AG04449 (cell line): ENCODE data around the gene RGS3.

Source experiments
- CTCF ChIA-PET: fragments of 350-600 bp; formaldehyde crosslinking; extraction: SDS; loops from one replicate; lab custom pipeline; 2021; ENCODE audit warnings: antibody characterized with exemption; lab: Yijun Ruan, JAX
- POLR2A ChIA-PET: fragments of 400-600, 350-600 bp; formaldehyde crosslinking; extraction: SDS; loops from one replicate; lab custom pipeline; 2020; ENCODE audit warnings: antibody characterized with exemption, inconsistent platforms; lab: Yijun Ruan, JAX
- DNase-seq: peaks from one replicate; pipeline ENCODE4 v3.0.0-alpha.2; 2010; ENCODE audit warnings: low read depth, low spot score
- H3K4me3 ChIP-seq: 2 replicates; pipeline ENCODE4 v1.5.1; 2011; ENCODE audit warnings: low read depth, mild to moderate bottlenecking, control low read depth, low read length
- TF ChIP-seq, protein P1 (sequence below): IDR thresholded peaks from one replicate; pipeline ENCODE4 v1.5.1; 2011; ENCODE audit warnings: mild to moderate bottlenecking, moderate library complexity, low read length, control low read depth, inconsistent platforms; ENCODE audit not compliant: insufficient read depth; ENCODE audit errors: missing control alignments

Gene RGS3

GRCh38 chr9:113481176-113481787, 17.8 kb downstream of the RGS3 start:
- TF ChIP-seq, protein P1, sequence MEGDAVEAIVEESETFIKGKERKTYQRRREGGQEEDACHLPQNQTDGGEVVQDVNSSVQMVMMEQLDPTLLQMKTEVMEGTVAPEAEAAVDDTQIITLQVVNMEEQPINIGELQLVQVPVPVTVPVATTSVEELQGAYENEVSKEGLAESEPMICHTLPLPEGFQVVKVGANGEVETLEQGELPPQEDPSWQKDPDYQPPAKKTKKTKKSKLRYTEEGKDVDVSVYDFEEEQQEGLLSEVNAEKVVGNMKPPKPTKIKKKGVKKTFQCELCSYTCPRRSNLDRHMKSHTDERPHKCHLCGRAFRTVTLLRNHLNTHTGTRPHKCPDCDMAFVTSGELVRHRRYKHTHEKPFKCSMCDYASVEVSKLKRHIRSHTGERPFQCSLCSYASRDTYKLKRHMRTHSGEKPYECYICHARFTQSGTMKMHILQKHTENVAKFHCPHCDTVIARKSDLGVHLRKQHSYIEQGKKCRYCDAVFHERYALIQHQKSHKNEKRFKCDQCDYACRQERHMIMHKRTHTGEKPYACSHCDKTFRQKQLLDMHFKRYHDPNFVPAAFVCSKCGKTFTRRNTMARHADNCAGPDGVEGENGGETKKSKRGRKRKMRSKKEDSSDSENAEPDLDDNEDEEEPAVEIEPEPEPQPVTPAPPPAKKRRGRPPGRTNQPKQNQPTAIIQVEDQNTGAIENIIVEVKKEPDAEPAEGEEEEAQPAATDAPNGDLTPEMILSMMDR = no peak
- ChIA-PET CTCF (no interaction called here), POLR2A (no interaction called here)
- no peak for DNase-seq
- no peak overlapping the region for H3K4me3 ChIP-seq

GRCh38 chr9:113482341-113482740, 18.8 kb downstream of the RGS3 start:
- TF ChIP-seq, protein P1 = no peak
- ChIA-PET POLR2A (no interaction called here), CTCF (no interaction called here)
- DNase-seq = no peak
- no peak overlapping the region for H3K4me3 ChIP-seq

DNA sequence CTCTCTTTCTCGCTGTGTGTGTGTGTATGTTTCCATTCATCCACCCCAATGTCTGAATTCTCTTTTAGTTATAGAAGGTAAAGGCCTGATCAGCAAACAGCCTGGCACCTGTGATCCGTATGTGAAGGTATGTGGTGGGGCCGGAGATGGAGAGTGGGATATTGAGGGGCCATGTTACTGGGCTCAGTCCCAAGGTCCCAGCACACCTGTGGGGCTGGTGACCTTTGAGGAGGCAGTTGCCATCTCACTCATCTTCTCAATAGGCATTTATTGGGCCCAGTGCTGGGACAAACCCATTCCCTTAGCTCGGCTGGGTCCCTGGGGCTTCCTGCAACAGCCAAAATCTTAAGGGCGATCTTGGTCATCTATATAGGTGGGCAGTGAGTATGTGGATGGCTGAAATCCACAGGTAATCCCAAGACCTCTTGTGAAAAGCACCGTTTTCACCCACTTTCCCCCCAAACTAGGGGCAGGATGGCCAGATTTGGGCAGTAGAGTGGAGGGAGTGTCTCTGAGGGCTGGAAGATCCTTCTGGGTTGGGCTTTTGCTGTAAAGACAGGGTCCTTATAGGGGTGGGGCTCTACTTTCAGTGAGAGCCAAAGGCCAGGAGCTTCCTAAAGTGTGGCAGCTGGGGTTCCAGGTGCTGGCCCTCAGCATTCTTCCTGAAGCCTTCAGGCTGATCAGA, 19.6 kb downstream of the RGS3 start:
- ChIA-PET CTCF (interaction anchor here (1.8 kb wide), 1 partner anchor 9 kb away, joined by 5 read pairs; no protein-coding TSS in a partner anchor), POLR2A (no interaction called here)
- DNase-seq = no peak
- TF ChIP-seq, protein P1 = no peak
- no peak overlapping the region for H3K4me3 ChIP-seq

- ChIA-PET POLR2A (no interaction called here), CTCF (interaction anchor here (1.4 to 1.8 kb wide), 2 partner anchors 10 to 24 kb away, joined by 3 to 5 read pairs; no protein-coding TSS in a partner anchor)
- no peak for DNase-seq
- TF ChIP-seq, protein P1 = no peak
- H3K4me3 ChIP-seq = no peak overlapping the region
These were observed 20.2 kb downstream of the RGS3 start for GRCh38 chr9:113483676-113484257.

DNA sequence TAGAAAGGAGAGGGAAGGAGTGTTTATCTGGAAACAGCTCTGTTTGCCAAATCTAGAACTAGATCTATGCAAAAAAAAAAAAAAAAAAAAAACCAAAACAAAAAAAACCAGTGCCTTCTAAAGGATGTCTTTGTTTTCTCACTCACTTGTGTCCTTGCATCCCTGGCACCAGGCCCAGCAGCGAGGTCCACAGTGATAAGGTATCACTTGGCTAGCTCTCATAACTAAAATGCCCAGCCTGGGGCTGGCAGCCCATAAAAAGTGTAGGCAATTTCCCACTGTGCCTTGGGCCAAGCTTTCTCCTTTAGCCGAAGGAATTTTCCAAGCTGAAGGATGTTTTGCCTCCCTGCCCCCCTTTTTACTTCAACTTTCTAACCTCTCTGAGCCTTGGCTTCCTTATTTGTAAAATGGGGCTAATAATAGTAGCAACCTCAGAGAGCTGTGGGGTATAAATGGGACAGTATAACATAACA, 20.8 kb downstream of the RGS3 start:
- TF ChIP-seq, protein P1 = no peak
- no peak for DNase-seq
- ChIA-PET CTCF (interaction anchor here (1.0 to 1.8 kb wide), 3 partner anchors 10 to 94 kb away, joined by 3 to 5 read pairs (median 3); no protein-coding TSS in a partner anchor), POLR2A (no interaction called here)
- no peak overlapping the region for H3K4me3 ChIP-seq

DNA sequence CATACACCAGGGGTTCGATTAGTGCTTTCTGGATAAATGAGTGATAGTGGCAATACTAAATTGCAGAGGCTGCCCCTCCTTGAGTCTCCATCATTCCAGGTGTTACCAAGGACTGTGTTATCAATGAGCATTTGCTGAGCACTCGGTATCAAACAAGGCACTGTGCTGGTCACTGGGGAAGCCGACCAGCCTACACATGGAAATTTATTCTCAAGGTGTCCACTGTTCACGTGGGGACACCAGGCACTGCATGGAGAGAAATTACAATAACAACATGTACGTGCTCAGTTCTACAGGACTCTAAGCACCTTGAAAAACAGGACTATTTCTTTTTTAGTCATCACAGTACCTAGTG, 22.2 kb downstream of the RGS3 start:
- POLR2A ChIA-PET = no interaction called here
- DNase-seq = no peak
- H3K4me3 ChIP-seq = no peak overlapping the region
- TF ChIP-seq, protein P1 = no peak
- CTCF ChIA-PET = no interaction called here
